ENCODE results near the gene ZNF232.

Gene ZNF232

GRCh38 chr17:5120036-5120435 lies 8.4 kb upstream of the ZNF232 start:
- no peak for TF ChIP-seq CTCF (conservative IDR thresholded peaks at IDR 0.05)
- H3K27ac ChIP-seq = no peak overlapping the region

- H3K27ac ChIP-seq = no peak overlapping the region
- no peak for TF ChIP-seq CTCF (conservative IDR thresholded peaks at IDR 0.05)
Observed at GRCh38 chr17:5118219-5118618, 6.5 kb upstream of the ZNF232 start.

GRCh38 chr17:5115673-5116651 lies 4.3 kb upstream of the ZNF232 start, which contains the start of gene USP6:
TSS of gene USP6 (plus strand) at chr17:5116032. CDS start at chr17:5130368, 14,336 bp downstream.
- no peak for TF ChIP-seq CTCF (conservative IDR thresholded peaks at IDR 0.05)
- H3K27ac ChIP-seq = no peak within 1 kb of the TSS

- peak overlapping the region; percentile 74 for H3K27ac ChIP-seq
- no peak for TF ChIP-seq CTCF (conservative IDR thresholded peaks at IDR 0.05)
Observed at GRCh38 chr17:5110816-5111215, 862 bp downstream of the ZNF232 start.

- H3K27ac ChIP-seq = no peak overlapping the region
- no peak for TF ChIP-seq CTCF (conservative IDR thresholded peaks at IDR 0.05)
Observed at GRCh38 chr17:5100832-5101231, 10.8 kb downstream of the ZNF232 start.

- H3K27ac ChIP-seq = no peak overlapping the region
- no peak for TF ChIP-seq CTCF (conservative IDR thresholded peaks at IDR 0.05)
Observed at GRCh38 chr17:5099271-5099670, 12.4 kb downstream of the ZNF232 start.

GRCh38 chr17:5097101-5097834 lies 14.4 kb downstream of the ZNF232 start:
- H3K27ac ChIP-seq = no peak overlapping the region

More at GRCh38 chr17:5097101-5097834, 14.4 kb downstream of the ZNF232 start:
- no peak for TF ChIP-seq CTCF (conservative IDR thresholded peaks at IDR 0.05)

All from VCaP (cell line).